IPS-18a (cell line): Measurements from ENCODE around the gene ENHO.

Experiments used
- H3K27ac ChIP-seq: one replicate; pipeline ENCODE4 v1.5.1; 2013; ENCODE audit warnings: low read length
- H3K27me3 ChIP-seq: one replicate; pipeline ENCODE4 v1.6.1; 2013; ENCODE audit warnings: mild to moderate bottlenecking, low read length; ENCODE audit not compliant: control insufficient read depth, insufficient read depth
- H3K36me3 ChIP-seq: one replicate; pipeline ENCODE4 v1.6.1; 2013; ENCODE audit warnings: low read depth, low read length; ENCODE audit not compliant: control insufficient read depth
- H3K4me1 ChIP-seq: one replicate; pipeline ENCODE4 v1.6.1; 2013; ENCODE audit warnings: low read depth, low read length; ENCODE audit not compliant: control insufficient read depth
- H3K4me3 ChIP-seq: one replicate; pipeline ENCODE4 v1.5.1; 2013; ENCODE audit warnings: low read length
- H3K9ac ChIP-seq: one replicate; pipeline ENCODE4 v1.6.1; 2013; ENCODE audit warnings: mild to moderate bottlenecking, low read length, moderate library complexity
- H3K9me3 ChIP-seq: one replicate; pipeline ENCODE4 v1.6.1; 2013; ENCODE audit warnings: low read depth, low read length; ENCODE audit not compliant: control insufficient read depth

ENHO gene

DNA sequence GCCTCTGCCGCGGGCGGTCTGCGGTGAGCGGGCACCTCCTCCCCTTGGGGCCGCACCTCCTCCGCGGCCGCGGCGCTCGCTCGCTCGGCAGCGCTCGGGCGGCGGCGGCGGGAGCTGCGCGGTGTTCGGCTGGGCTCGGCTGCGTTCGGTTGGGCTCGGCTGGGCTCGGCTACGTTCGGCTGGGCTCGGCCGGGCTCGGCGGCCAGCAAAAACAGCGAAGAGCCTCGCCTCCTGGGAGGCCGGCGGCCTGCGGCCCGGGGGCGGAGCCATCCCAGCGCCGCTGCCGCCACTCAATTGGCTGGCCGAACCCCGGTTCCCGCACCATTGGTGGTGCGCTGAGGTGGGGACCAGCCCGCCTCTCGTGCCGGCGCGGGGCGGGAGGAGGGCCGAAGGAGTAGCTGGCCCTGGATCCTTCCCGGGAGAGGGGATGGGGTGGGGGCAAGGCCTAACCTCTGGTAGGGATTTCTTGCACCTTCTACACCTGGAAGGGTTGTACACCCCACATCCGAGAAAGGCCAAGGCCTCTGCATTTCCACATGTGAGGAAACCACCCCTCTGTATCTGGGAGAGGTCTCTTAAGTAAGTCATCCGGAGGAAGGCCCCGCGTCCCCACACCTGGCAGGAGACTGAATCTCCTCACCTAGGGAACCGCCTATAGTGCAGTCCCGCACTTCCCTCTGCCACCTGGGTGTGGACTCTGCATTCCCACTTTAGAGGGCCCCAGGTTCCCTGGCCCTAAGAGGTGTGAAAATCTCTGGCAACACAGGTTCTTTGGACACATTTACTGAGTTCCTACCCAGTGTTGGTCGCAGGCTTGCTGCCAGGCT, at the start of gene ENHO:
ENHO (minus strand) TSS at position 20 of the 827 bp plus-strand sequence. CDS start 1,295 bp downstream, outside the sequence.
- peaks cover 8% of the 10 kb centered on the region for H3K27me3 ChIP-seq
- peaks cover 4% of the 10 kb centered on the region for H3K4me1 ChIP-seq
- H3K36me3 ChIP-seq = no peaks in the 10 kb centered on the region
- no peak within 1 kb of the TSS for H3K27ac ChIP-seq
- no peaks in the 10 kb centered on the region for H3K9me3 ChIP-seq
- peak within 1 kb of the TSS; percentile 45 for H3K9ac ChIP-seq
- H3K4me3 ChIP-seq = peak within 1 kb of the TSS; percentile 67

DNA sequence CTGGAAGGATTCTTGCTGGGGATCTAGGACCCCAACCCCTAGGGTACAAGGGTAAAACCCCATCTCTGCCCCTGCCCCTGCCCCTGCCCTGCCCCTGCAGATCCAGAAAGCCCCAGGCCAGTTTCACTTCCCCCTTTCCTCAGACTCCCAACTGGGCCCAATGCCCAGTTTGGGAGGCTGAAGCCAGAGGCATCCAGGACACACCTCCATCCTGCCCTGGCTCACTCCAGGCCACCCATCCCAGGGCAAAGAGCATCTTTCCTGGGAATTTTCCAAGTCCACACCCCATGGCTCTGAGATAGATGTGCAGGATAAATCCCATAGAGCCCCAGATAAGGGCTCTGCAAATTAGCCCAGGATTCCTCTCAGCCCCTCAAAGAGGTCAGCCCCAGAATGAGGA, 49.3 kb upstream of the ENHO start:
- Histone ChIP-seq H3K9me3 (no peaks in the 10 kb centered on the region), H3K36me3 (no peaks in the 10 kb centered on the region), H3K9ac (no peak overlapping the region), H3K4me3 (no peak overlapping the region), H3K27ac (no peak overlapping the region), H3K4me1 (peaks cover 19% of the 10 kb centered on the region), H3K27me3 (peaks cover 15% of the 10 kb centered on the region)

DNA sequence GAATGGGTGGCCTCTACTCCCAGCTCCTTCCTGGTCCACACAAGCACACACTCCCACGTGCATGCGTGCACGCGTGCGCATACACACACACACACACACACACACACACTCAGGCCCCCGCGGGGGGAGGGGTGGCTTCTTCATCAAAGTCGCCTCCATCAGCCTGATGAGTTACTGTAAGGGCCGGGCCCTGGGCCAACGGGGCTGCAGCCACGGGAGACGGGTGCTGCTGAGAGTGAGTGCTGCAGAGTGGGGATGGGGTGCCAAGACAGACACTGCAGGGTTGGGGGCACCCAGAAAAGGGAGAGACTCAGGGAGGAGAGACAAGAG, 48.7 kb upstream of the ENHO start:
- Histone ChIP-seq H3K27ac (no peak overlapping the region), H3K9ac (no peak overlapping the region), H3K4me1 (peaks cover 13% of the 10 kb centered on the region), H3K36me3 (no peaks in the 10 kb centered on the region), H3K27me3 (peaks cover 8% of the 10 kb centered on the region), H3K9me3 (no peaks in the 10 kb centered on the region), H3K4me3 (no peak overlapping the region)

DNA sequence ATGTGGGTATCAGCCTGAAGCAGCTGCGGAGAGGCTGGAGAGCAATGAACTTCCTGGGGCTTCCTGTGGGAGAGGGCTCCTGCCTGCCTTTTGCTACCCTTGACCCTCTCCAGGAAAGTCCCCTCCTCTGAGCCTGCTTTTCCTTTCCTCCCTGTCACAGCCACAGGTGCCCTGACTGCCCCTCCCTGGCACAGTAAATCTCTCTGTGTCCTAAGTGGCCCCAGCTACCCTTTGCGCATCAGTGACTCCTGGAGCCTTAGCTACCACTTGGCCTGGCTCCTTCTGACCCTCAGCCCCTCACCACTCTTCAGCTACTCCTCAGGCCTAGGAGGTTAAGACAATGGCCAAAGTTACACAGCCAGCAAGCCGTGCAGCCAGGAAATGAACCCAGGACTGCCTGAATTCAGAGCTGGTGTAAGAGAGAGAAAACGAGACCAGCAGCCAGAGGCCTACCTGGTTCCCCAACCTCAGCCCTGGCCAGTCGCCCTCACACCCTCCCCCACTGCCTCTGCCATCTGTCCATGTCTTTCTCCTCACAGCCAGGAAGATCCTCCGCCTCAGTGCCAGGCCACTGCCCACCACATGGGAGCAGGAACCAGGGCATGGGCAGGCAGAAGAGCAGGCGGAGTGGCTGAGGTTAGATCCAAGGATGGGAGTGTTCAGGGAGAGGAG, 48.2 kb upstream of the ENHO start:
- no peak overlapping the region for H3K4me3 ChIP-seq
- peaks cover 13% of the 10 kb centered on the region for H3K4me1 ChIP-seq
- no peaks in the 10 kb centered on the region for H3K36me3 ChIP-seq
- H3K27me3 ChIP-seq = peaks cover 3% of the 10 kb centered on the region
- no peak overlapping the region for H3K9ac ChIP-seq
- H3K9me3 ChIP-seq = no peaks in the 10 kb centered on the region
- H3K27ac ChIP-seq = no peak overlapping the region

DNA sequence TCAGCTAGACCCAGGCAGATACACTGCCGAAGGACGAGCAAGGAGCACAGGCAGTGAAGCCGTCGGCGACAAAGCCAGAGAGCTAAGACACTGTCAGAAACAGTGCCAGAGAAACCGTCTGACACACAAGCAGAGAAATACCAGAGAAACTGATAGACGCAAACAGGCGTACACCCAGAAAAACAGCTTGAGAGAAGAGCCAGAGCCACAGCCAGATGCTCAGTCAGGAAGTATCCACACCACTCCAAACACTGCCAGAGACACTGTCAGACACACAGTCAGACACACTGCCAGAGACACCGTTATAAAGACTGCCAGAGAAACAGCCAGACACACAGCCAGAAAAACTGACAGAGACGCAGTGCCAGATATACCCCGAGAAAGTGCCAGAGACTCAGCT, 47.6 kb upstream of the ENHO start:
- Histone ChIP-seq H3K27ac (no peak overlapping the region), H3K27me3 (no peaks in the 10 kb centered on the region), H3K4me3 (no peak overlapping the region), H3K9me3 (no peaks in the 10 kb centered on the region), H3K4me1 (peaks cover 13% of the 10 kb centered on the region), H3K9ac (no peak overlapping the region), H3K36me3 (no peaks in the 10 kb centered on the region)

- no peaks in the 10 kb centered on the region for H3K27me3 ChIP-seq
- no peaks in the 10 kb centered on the region for H3K36me3 ChIP-seq
- H3K27ac ChIP-seq = no peak overlapping the region
- H3K9me3 ChIP-seq = no peaks in the 10 kb centered on the region
- H3K4me1 ChIP-seq = peaks cover 13% of the 10 kb centered on the region
- H3K4me3 ChIP-seq = no peak overlapping the region
- H3K9ac ChIP-seq = no peak overlapping the region
Observed at GRCh38 chr9:34568774-34569173, 46.0 kb upstream of the ENHO start.

DNA sequence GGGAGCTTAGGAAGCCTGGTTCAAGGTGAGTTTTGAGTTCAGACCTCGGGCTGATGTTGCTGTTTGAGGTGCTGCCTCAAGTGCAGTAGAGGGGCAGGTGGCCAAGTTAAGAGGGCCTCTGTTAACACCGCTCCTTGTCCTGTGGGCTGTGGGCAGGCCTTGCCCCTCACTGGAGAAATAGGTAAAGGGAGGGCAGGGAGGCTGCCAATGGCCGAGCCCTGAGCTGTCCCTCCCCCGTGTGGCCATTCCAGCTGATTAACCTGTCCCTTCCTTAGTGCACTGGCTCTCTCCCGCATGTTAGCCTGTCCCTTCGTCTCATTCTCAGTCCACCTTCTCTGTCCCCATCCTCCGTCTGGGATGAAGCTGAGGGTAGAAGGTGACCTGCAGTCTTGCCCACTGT, 45.3 kb upstream of the ENHO start:
- H3K27ac ChIP-seq = no peak overlapping the region
- H3K4me3 ChIP-seq = no peak overlapping the region
- H3K4me1 ChIP-seq = peaks cover 13% of the 10 kb centered on the region
- no peaks in the 10 kb centered on the region for H3K9me3 ChIP-seq
- no peak overlapping the region for H3K9ac ChIP-seq
- no peaks in the 10 kb centered on the region for H3K36me3 ChIP-seq
- H3K27me3 ChIP-seq = no peaks in the 10 kb centered on the region

DNA sequence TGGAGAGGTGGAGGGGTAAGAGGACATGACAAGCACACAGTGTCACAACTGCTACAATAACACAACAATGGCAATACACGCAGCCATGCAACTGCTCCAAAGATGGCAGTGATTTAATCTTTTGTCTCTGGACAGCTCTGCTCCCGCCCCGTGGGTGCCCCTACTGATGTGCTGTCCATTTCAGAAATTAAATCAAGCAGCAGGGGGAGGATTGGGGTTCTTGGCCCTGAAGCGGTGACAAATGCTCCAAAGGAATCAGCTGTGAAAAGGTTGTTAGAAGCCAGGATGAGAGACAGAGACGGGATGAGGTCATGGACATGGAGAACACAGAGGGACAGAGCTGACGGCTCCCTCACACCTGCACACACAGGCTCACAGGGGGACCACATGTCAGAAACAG, 44.2 kb upstream of the ENHO start:
- H3K4me3 ChIP-seq = no peak overlapping the region
- H3K36me3 ChIP-seq = no peaks in the 10 kb centered on the region
- no peak overlapping the region for H3K27ac ChIP-seq
- H3K4me1 ChIP-seq = peaks cover 13% of the 10 kb centered on the region
- no peaks in the 10 kb centered on the region for H3K27me3 ChIP-seq
- H3K9me3 ChIP-seq = no peaks in the 10 kb centered on the region
- H3K9ac ChIP-seq = no peak overlapping the region

GRCh38 chr9:34566322-34566721, 43.5 kb upstream of the ENHO start:
- no peaks in the 10 kb centered on the region for H3K27me3 ChIP-seq
- no peak overlapping the region for H3K9ac ChIP-seq
- no peak overlapping the region for H3K27ac ChIP-seq
- no peaks in the 10 kb centered on the region for H3K9me3 ChIP-seq
- H3K4me3 ChIP-seq = no peak overlapping the region
- no peaks in the 10 kb centered on the region for H3K36me3 ChIP-seq
- H3K4me1 ChIP-seq = peaks cover 13% of the 10 kb centered on the region

DNA sequence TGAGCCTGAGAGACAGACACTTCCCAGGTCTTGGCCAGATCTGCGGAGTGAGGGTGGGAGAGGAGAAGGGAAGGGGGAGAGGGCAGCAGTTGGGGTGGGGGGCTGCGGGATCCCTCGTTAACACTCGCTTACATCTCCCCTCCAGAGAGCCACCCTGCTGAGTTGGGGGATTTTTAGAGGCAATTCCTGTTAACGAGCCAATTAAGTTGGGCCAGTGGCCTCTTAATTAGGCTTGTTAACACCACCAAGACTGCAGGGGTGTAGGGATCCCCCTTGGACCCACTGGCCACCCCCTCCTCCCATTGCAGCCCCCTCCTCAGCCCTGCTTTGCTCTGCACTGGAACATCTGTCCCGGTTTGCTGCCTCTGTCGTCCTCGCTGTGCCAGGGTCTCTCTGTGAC, 43.1 kb upstream of the ENHO start:
- Histone ChIP-seq H3K27me3 (no peaks in the 10 kb centered on the region), H3K36me3 (no peaks in the 10 kb centered on the region), H3K27ac (no peak overlapping the region), H3K9ac (no peak overlapping the region), H3K4me1 (peaks cover 11% of the 10 kb centered on the region), H3K4me3 (no peak overlapping the region), H3K9me3 (no peaks in the 10 kb centered on the region)

DNA sequence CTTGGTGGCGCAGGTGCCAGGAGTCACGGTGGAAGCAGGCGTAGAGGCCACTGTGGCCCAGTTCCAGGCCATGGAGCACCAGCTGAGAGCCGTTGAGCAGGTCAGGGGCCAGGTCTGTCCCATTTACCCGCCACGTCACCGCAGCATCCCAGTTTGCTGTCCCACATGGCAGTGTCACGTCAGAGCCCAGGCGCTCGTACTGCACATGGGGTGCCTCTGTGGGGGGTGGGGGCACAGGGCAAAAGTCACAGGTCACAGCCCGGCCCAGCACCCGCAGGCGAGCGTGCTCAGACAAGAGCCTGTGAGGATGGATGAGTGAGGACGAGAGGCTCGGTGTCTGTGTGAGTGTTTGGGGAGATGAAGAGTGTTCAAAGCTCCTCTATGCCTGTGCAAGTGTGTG, 41.8 kb upstream of the ENHO start:
- Histone ChIP-seq H3K9me3 (no peaks in the 10 kb centered on the region), H3K4me3 (no peak overlapping the region), H3K9ac (no peak overlapping the region), H3K27me3 (no peaks in the 10 kb centered on the region), H3K4me1 (peaks cover 19% of the 10 kb centered on the region), H3K36me3 (no peaks in the 10 kb centered on the region), H3K27ac (no peak overlapping the region)

DNA sequence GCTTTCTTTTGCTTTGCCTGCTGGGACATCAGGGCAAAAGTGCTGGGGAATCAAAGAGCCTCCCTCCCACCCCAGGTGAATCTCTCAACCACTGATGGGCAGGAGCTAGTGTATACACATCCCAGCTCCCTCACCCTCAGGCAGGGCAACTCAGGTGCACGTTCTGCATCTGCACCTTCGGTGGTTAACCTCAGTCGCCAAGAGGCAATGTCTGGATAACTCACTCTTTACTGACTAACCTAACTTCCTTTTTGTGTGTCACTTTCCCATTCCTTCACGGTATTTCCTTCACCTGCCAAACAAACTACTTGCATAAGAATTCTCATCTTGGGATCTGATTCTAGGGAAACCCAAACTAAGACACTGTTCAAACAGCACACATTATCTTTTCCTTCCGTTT, 40.5 kb upstream of the ENHO start:
- no peak overlapping the region for H3K4me3 ChIP-seq
- H3K9me3 ChIP-seq = no peaks in the 10 kb centered on the region
- peaks cover 12% of the 10 kb centered on the region for H3K4me1 ChIP-seq
- H3K36me3 ChIP-seq = no peaks in the 10 kb centered on the region
- no peak overlapping the region for H3K27ac ChIP-seq
- H3K27me3 ChIP-seq = no peaks in the 10 kb centered on the region
- no peak overlapping the region for H3K9ac ChIP-seq
